Ovary (tissue), 3 donors: Measurements from ENCODE around the gene ADAMTSL5.

Experiments
- CTCF ChIP-seq, 3 donors: fragments of 450-650 bp in 2 of 3; fragments of 200-600 bp in 1 of 3; IDR thresholded peaks; one replicate each; pipeline versions ENCODE4 v1.5.1 to v1.8.0; 2016 to 2022; ENCODE audit warnings: antibody characterized with exemption in 3 of 3, mild to moderate bottlenecking in 1 of 3
- POLR2A ChIP-seq: fragments of 450-650 bp; IDR thresholded peaks from one replicate; pipeline ENCODE4 v1.6.1; 2017; ENCODE audit warnings: antibody characterized with exemption, mild to moderate bottlenecking, moderate library complexity
- donor health status: DM: no; HTN: no; CAD: no.

- TF ChIP-seq CTCF (IDR thresholded peaks at IDR 0.05) (no peak), POLR2A (no peak)
Observed at GRCh38 chr19:1495051-1495798, 17.6 kb downstream of the ADAMTSL5 start.
